Measurements from ENCODE around the gene BRD9. TPM values are rescaled to one million over a fixed set of nuclear protein-coding genes. Genes with fewer than 3 reads are reported as not detected.
"Not testable (repeated sequence)": the region's sequence is repeated elsewhere in the genome, so short reads cannot be mapped to it uniquely, and the experiment has no call there.

The BRD9 gene
- total and polyA plus RNA-seq, 2 experiments from 2014 or later, result 24.5 to 36.9 TPM

- not testable (repeated sequence) for H3K9me3 ChIP-seq (ENCODE audit: low read depth); DNase-seq (ENCODE audit: low read depth in 1 of 2, low spot score in 1 of 2); H3K4me1 ChIP-seq (ENCODE audit: low read depth); H3K36me3 ChIP-seq; H3K27me3 ChIP-seq; H3K4me3 ChIP-seq; H3K27ac ChIP-seq
Measured at GRCh38 chr5:840118-840973, 52.3 kb downstream of the BRD9 start.

- H3K4me1 ChIP-seq (ENCODE audit: low read depth); H3K27me3 ChIP-seq; H3K27ac ChIP-seq; H3K9me3 ChIP-seq (ENCODE audit: low read depth); H3K36me3 ChIP-seq; H3K4me3 ChIP-seq; DNase-seq (ENCODE audit: low read depth in 1 of 2, low spot score in 1 of 2): not testable (repeated sequence)
Measured at GRCh38 chr5:838431-838851, 54.2 kb downstream of the BRD9 start.

GRCh38 chr5:837621-838121 lies 54.9 kb downstream of the BRD9 start:
- not testable (repeated sequence) for H3K27ac ChIP-seq; H3K36me3 ChIP-seq; H3K27me3 ChIP-seq; H3K9me3 ChIP-seq (ENCODE audit: low read depth); H3K4me1 ChIP-seq (ENCODE audit: low read depth); H3K4me3 ChIP-seq; DNase-seq (ENCODE audit: low read depth in 1 of 2, low spot score in 1 of 2)

GRCh38 chr5:835933-836612 lies 56.5 kb downstream of the BRD9 start:
- not testable (repeated sequence) for H3K9me3 ChIP-seq (ENCODE audit: low read depth); H3K4me3 ChIP-seq; DNase-seq (ENCODE audit: low read depth in 1 of 2, low spot score in 1 of 2); H3K36me3 ChIP-seq; H3K27me3 ChIP-seq; H3K4me1 ChIP-seq (ENCODE audit: low read depth)
- peak overlapping the region; percentile 31 for H3K27ac ChIP-seq

GRCh38 chr5:834013-834412 lies 58.6 kb downstream of the BRD9 start:
- not testable (repeated sequence) for H3K4me1 ChIP-seq (ENCODE audit: low read depth); H3K27me3 ChIP-seq; DNase-seq (ENCODE audit: low read depth in 1 of 2, low spot score in 1 of 2); H3K36me3 ChIP-seq; H3K27ac ChIP-seq; H3K4me3 ChIP-seq; H3K9me3 ChIP-seq (ENCODE audit: low read depth)

- not testable (repeated sequence) for H3K4me3 ChIP-seq; H3K9me3 ChIP-seq (ENCODE audit: low read depth); H3K27me3 ChIP-seq; H3K36me3 ChIP-seq; H3K4me1 ChIP-seq (ENCODE audit: low read depth); DNase-seq (ENCODE audit: low read depth in 1 of 2, low spot score in 1 of 2); H3K27ac ChIP-seq
Measured at GRCh38 chr5:828194-828593, 64.4 kb downstream of the BRD9 start.

GRCh38 chr5:825544-825943 lies 67.1 kb downstream of the BRD9 start:
- not testable (repeated sequence) for H3K36me3 ChIP-seq; H3K4me1 ChIP-seq (ENCODE audit: low read depth); H3K9me3 ChIP-seq (ENCODE audit: low read depth); H3K27ac ChIP-seq; DNase-seq (ENCODE audit: low read depth in 1 of 2, low spot score in 1 of 2); H3K4me3 ChIP-seq; H3K27me3 ChIP-seq

GRCh38 chr5:821504-821903 lies 71.1 kb downstream of the BRD9 start:
- Histone ChIP-seq H3K27ac (no peak overlapping the region), H3K27me3 (no peaks in the 10 kb centered on the region), H3K4me3 (no peak overlapping the region), H3K4me1 (ENCODE audit: low read depth) (no peaks in the 10 kb centered on the region), H3K36me3 (no peaks in the 10 kb centered on the region), H3K9me3 (ENCODE audit: low read depth) (no peaks in the 10 kb centered on the region)
- no peak for DNase-seq (ENCODE audit: low read depth in 1 of 2, low spot score in 1 of 2)
- no peak for TF ChIP-seq CTCF (IDR thresholded peaks at IDR 0.05; ENCODE audit: low read depth, low read length)

GRCh38 chr5:820245-820644 lies 72.4 kb downstream of the BRD9 start:
- no peaks in the 10 kb centered on the region for H3K27me3 ChIP-seq

More at GRCh38 chr5:820245-820644, 72.4 kb downstream of the BRD9 start:
- DNase-seq (ENCODE audit: low read depth in 1 of 2, low spot score in 1 of 2), result no peak
- no peaks in the 10 kb centered on the region for H3K9me3 ChIP-seq (ENCODE audit: low read depth)
- H3K27ac ChIP-seq, result no peak overlapping the region
- TF ChIP-seq CTCF (IDR thresholded peaks at IDR 0.05; ENCODE audit: low read depth, low read length), result no peak
- no peaks in the 10 kb centered on the region for H3K4me1 ChIP-seq (ENCODE audit: low read depth)
- no peaks in the 10 kb centered on the region for H3K36me3 ChIP-seq
- no peak overlapping the region for H3K4me3 ChIP-seq

Data from cardiac muscle cell (in vitro differentiated cells and primary cell).